ENCODE results near the gene NDUFC1. TPM values are rescaled to one million over a fixed set of nuclear protein-coding genes. Genes with fewer than 3 reads are reported as not detected.
A peak's percentile ranks its signal among the peaks of the same experiment; 100 is the strongest.

The NDUFC1 gene
- total and polyA plus RNA-seq, 4 donors = 12.4 to 192 (median 50.8) TPM

GRCh38 chr4:139245590-139245989 is 56.7 kb downstream of the NDUFC1 start:
- TF ChIP-seq RAD21 (IDR thresholded peaks at IDR 0.05) (no peak), HNF4A (conservative IDR thresholded peaks at IDR 0.05) (no peak), RXRA (IDR thresholded peaks at IDR 0.05) (no peak), HNF4G (IDR thresholded peaks at IDR 0.05) (no peak), JUND (IDR thresholded peaks at IDR 0.05) (no peak), NR2F2 (IDR thresholded peaks at IDR 0.05) (no peak), YY1 (IDR thresholded peaks at IDR 0.05) (no peak), SP1 (IDR thresholded peaks at IDR 0.05) (no peak)
- WGBS = 88% methylated on average over 1 of the region's 1 CpG
- DNase-seq (ENCODE audit: low spot score) = no peak
- H3K9me3 ChIP-seq (ENCODE audit: control insufficient read depth in 4 of 4, low read length in 3 of 4) = no peaks in the 10 kb centered on the region
- H3K4me1 ChIP-seq (ENCODE audit: control insufficient read depth in 4 of 4, insufficient read depth in 4 of 4, low read length in 3 of 4) = peaks cover 0 to 11% (median 3%) of the 10 kb centered on the region in 4 donors
- H3K4me3 ChIP-seq (ENCODE audit: low read depth in 1 of 3, low read length in 3 of 3) = no peak overlapping the region
- H3K27ac ChIP-seq (ENCODE audit: low read depth in 1 of 2, low read length in 2 of 2) = no peak overlapping the region
- H3K36me3 ChIP-seq (ENCODE audit: control insufficient read depth in 4 of 4, insufficient read depth in 3 of 4, low read depth in 1 of 4, low read length in 3 of 4) = no peaks in the 10 kb centered on the region
- H3K27me3 ChIP-seq (ENCODE audit: control insufficient read depth in 4 of 4, insufficient read depth in 4 of 4, low read length in 3 of 4) = no peaks in the 10 kb centered on the region
- H3K9ac ChIP-seq (ENCODE audit: low read depth in 1 of 2, low read length in 2 of 2) = no peak overlapping the region

GRCh38 chr4:139243448-139244365 is 58.6 kb downstream of the NDUFC1 start:
- Histone ChIP-seq H3K9ac (ENCODE audit: low read depth in 1 of 2, low read length in 2 of 2) (no peak overlapping the region), H3K27me3 (ENCODE audit: control insufficient read depth in 4 of 4, insufficient read depth in 4 of 4, low read length in 3 of 4) (no peaks in the 10 kb centered on the region), H3K4me3 (ENCODE audit: low read depth in 1 of 3, low read length in 3 of 3) (no peak overlapping the region), H3K36me3 (ENCODE audit: control insufficient read depth in 4 of 4, insufficient read depth in 3 of 4, low read depth in 1 of 4, low read length in 3 of 4) (no peaks in the 10 kb centered on the region), H3K27ac (ENCODE audit: low read depth in 1 of 2, low read length in 2 of 2) (peak overlapping the region; percentile 12), H3K9me3 (ENCODE audit: control insufficient read depth in 4 of 4, low read length in 3 of 4) (no peaks in the 10 kb centered on the region), H3K4me1 (ENCODE audit: control insufficient read depth in 4 of 4, insufficient read depth in 4 of 4, low read length in 3 of 4) (peaks cover 0 to 11% (median 3%) of the 10 kb centered on the region in 4 donors)
- 89% methylated on average over 12 of the region's 12 CpGs for whole genome bisulfite sequencing
- no peak for DNase-seq (ENCODE audit: low spot score)
- TF ChIP-seq JUND (IDR thresholded peaks at IDR 0.05) (peak; percentile 28 to 35), TAF1 (conservative IDR thresholded peaks at IDR 0.05) (no peak), REST (IDR thresholded peaks at IDR 0.05) (no peak), ZBTB33 (IDR thresholded peaks at IDR 0.05) (no peak), HNF4A (conservative IDR thresholded peaks at IDR 0.05) (peak in 1 of 2 donors; percentile 6), CTCF (IDR thresholded peaks at IDR 0.05; ENCODE audit: low read depth, low read length, missing input control) (no peak), HNF4G (IDR thresholded peaks at IDR 0.05) (no peak), EGR1 (IDR thresholded peaks at IDR 0.05; ENCODE audit: low read depth in 2 of 2) (no peak)

All from liver (tissue), 9 donors.